Measurements from ENCODE around the gene CDC42BPA. TPM values are rescaled to one million over a fixed set of nuclear protein-coding genes. Genes with fewer than 3 reads are reported as not detected.

The CDC42BPA gene
- total and polyA plus RNA-seq, 2 of the 13 experiments (the other 11 are each of a cell fraction or from before 2014, with no cell fraction given): 6.5 to 16.0 TPM

DNA sequence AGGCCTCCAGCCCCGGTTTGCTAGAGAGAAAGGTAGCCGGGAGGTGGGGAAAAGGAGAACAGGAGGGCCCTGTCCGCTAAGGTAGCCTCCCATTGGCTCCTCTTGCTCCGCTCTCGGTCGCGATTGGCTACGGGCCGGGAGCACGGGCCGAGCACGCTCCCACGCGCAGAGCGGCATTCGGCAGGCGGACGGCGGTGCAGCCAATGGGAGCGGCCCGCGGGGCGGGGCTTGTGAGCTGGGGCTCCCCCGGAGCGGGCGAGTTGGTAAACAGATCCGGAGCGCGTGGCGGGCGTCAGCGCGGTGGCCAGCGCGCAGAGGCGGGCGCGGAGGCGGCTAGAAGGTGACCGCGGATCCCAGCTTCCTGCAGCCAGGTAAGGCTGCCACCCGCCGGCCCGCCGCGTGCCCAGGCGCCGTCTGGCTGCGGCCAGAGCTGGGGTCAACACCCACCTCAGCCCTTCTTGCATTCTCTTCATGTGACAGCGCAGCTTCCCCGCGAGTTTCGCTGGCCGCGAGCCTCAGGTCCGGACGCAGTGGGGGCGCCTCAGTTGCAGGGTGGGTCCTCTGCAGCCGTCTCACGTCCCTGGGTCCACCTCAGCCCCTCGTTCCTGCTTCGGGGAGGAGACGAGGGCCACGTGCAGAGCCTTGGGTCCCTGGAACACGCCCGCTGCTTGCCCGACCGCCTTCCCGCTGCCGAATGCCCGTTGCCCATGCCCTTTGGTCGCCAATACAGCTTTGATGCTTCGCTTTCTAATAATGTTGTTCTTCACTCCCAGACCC lies 378.1 kb downstream of the CDC42BPA start, which contains the start of gene COQ8A (continued):
- no peak for TF ChIP-seq BCLAF1 (IDR thresholded peaks at IDR 0.05)
- no peak for TF ChIP-seq MIER2 (CRISPR knock-in tag; IDR thresholded peaks at IDR 0.05)
- 0 out of 2 replicates have a peak, but pooled peaks have one; percentile 49 for TF ChIP-seq ZNF430 (CRISPR knock-in tag; IDR thresholded peaks at IDR 0.05)
- TF ChIP-seq CENPBD1 (CRISPR knock-in tag; IDR thresholded peaks at IDR 0.05; ENCODE audit: borderline replicate concordance, low read depth): peak; percentile 70; the same call in 1 of the 2 replicates
- TF ChIP-seq ZNF616 (CRISPR knock-in tag; IDR thresholded peaks at IDR 0.05; ENCODE audit: low read depth): peak; percentile 44; the same call in 1 of the 2 replicates
- TF ChIP-seq, protein P1, sequence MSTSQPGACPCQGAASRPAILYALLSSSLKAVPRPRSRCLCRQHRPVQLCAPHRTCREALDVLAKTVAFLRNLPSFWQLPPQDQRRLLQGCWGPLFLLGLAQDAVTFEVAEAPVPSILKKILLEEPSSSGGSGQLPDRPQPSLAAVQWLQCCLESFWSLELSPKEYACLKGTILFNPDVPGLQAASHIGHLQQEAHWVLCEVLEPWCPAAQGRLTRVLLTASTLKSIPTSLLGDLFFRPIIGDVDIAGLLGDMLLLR (CRISPR knock-in tag; IDR thresholded peaks at IDR 0.05): peak; percentile 63; the same call in 1 of the 2 replicates
- TF ChIP-seq RFX5 (IDR thresholded peaks at IDR 0.05; ENCODE audit: low read depth, low read length): peak; percentile 52; the same call in 1 of the 2 replicates
- TF ChIP-seq RNF2 (conservative IDR thresholded peaks at IDR 0.05; ENCODE audit: low read depth): peak; percentile 72; the same call in 1 of the 2 replicates
- peak; percentile 58; the same call in 1 of the 2 replicates for TF ChIP-seq ZFP36L1 (CRISPR knock-in tag; IDR thresholded peaks at IDR 0.05)
- TF ChIP-seq ZNF225 (CRISPR knock-in tag; IDR thresholded peaks at IDR 0.05): no peak
- TF ChIP-seq ISL2 (CRISPR knock-in tag; IDR thresholded peaks at IDR 0.05): 0 out of 2 replicates have a peak, but pooled peaks have one; percentile 41
- TF ChIP-seq, protein P2, sequence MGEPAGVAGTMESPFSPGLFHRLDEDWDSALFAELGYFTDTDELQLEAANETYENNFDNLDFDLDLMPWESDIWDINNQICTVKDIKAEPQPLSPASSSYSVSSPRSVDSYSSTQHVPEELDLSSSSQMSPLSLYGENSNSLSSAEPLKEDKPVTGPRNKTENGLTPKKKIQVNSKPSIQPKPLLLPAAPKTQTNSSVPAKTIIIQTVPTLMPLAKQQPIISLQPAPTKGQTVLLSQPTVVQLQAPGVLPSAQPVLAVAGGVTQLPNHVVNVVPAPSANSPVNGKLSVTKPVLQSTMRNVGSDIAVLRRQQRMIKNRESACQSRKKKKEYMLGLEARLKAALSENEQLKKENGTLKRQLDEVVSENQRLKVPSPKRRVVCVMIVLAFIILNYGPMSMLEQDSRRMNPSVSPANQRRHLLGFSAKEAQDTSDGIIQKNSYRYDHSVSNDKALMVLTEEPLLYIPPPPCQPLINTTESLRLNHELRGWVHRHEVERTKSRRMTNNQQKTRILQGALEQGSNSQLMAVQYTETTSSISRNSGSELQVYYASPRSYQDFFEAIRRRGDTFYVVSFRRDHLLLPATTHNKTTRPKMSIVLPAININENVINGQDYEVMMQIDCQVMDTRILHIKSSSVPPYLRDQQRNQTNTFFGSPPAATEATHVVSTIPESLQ (CRISPR knock-in tag; conservative IDR thresholded peaks at IDR 0.05): no peak
- peak; percentile 1; the same call in 1 of the 2 replicates for TF ChIP-seq ZFX (CRISPR knock-in tag; IDR thresholded peaks at IDR 0.05; ENCODE audit: low read depth)
- TF ChIP-seq KLF12 (CRISPR knock-in tag; IDR thresholded peaks at IDR 0.05; ENCODE audit: borderline replicate concordance): peak; percentile 24; the same call in 1 of the 2 replicates
- TF ChIP-seq ZFP37 (CRISPR knock-in tag; IDR thresholded peaks at IDR 0.05; ENCODE audit: borderline replicate concordance): no peak
- peak; percentile 93 for TF ChIP-seq RFXAP (CRISPR knock-in tag; IDR thresholded peaks at IDR 0.05; ENCODE audit: borderline replicate concordance)
- 0 out of 2 replicates have a peak, but pooled peaks have one; percentile 29 for TF ChIP-seq TOE1 (CRISPR knock-in tag; IDR thresholded peaks at IDR 0.05)
- TF ChIP-seq ZNF253 (CRISPR knock-in tag; IDR thresholded peaks at IDR 0.05; ENCODE audit: borderline replicate concordance): peak; percentile 19; the same call in 1 of the 2 replicates
- TF ChIP-seq ZEB1 (IDR thresholded peaks at IDR 0.05; ENCODE audit: insufficient replicate concordance, low read depth): no peak
- TF ChIP-seq ZNF746 (CRISPR knock-in tag; IDR thresholded peaks at IDR 0.05): no peak
- peak; percentile 19; the same call in 1 of the 2 replicates for TF ChIP-seq ZSCAN9 (CRISPR knock-in tag; IDR thresholded peaks at IDR 0.05; ENCODE audit: borderline replicate concordance)
- peak; percentile 46; the same call in 1 of the 2 replicates for TF ChIP-seq POGZ (CRISPR knock-in tag; IDR thresholded peaks at IDR 0.05)
- TF ChIP-seq ZBTB1 (CRISPR knock-in tag; IDR thresholded peaks at IDR 0.05; ENCODE audit: borderline replicate concordance): no peak
